ENCODE data around the gene ZSCAN4. TPM values are rescaled to one million over a fixed set of nuclear protein-coding genes. Genes with fewer than 3 reads are reported as not detected.
A peak's percentile ranks its signal among the peaks of the same experiment; 100 is the strongest.

The ZSCAN4 gene
- total and polyA plus RNA-seq, 2 experiments from 2014 or later = not detected

GRCh38 chr19:57632987-57633831 is 35.5 kb upstream of the ZSCAN4 start, which contains the start of gene ZNF211:
ZNF211 (plus strand) TSS chr19:57633168; CDS start chr19:57633347, 179 bp downstream.
- TF ChIP-seq EZH2 (IDR thresholded peaks at IDR 0.05; ENCODE audit: borderline replicate concordance) (no peak), EZH2phosphoT487 (IDR thresholded peaks at IDR 0.05; ENCODE audit: low read depth, severe bottlenecking, unreplicated experiment) (no peak), CTCF (IDR thresholded peaks at IDR 0.05; ENCODE audit: poor library complexity) (no peak)
- H3K27me3 ChIP-seq = no peaks in the 10 kb centered on the region
- peak within 1 kb of the TSS; percentile 81 for H3K27ac ChIP-seq
- peak within 1 kb of the TSS; percentile 94 for H2AFZ ChIP-seq
- H3K4me2 ChIP-seq = peak within 1 kb of the TSS; percentile 93
- no peaks in the 10 kb centered on the region for H3K9me2 ChIP-seq (replicated peaks; ENCODE audit: insufficient read depth)
- peaks cover 9% of the 10 kb centered on the region for H3K4me1 ChIP-seq (ENCODE audit: insufficient read depth)
- H3K9me3 ChIP-seq (ENCODE audit: low read depth) = peaks cover 20% of the 10 kb centered on the region
- H4K20me1 ChIP-seq (ENCODE audit: insufficient read depth, poor library complexity, severe bottlenecking) = no peaks in the 10 kb centered on the region
- peaks cover 16% of the 10 kb centered on the region for H3K36me3 ChIP-seq (replicated peaks; ENCODE audit: insufficient read depth, low read depth)
- peak within 1 kb of the TSS; percentile 88 for H3K4me3 ChIP-seq
- peaks cover 46% of the 10 kb centered on the region for H3K79me2 ChIP-seq
- 4% methylated on average over 51 of the region's 59 CpGs for WGBS (ENCODE audit: low lambda C conversion rate, missing lambda C conversion rate)
- DNase-seq (ENCODE audit: low spot score) = peak; percentile 98

- Histone ChIP-seq H3K36me3 (replicated peaks; ENCODE audit: insufficient read depth, low read depth) (peaks cover 16% of the 10 kb centered on the region), H3K4me1 (ENCODE audit: insufficient read depth) (peaks cover 9% of the 10 kb centered on the region), H3K4me3 (peak overlapping the region; percentile 88), H3K79me2 (peaks cover 49% of the 10 kb centered on the region), H3K27me3 (no peaks in the 10 kb centered on the region), H4K20me1 (ENCODE audit: insufficient read depth, poor library complexity, severe bottlenecking) (no peaks in the 10 kb centered on the region), H3K27ac (peak overlapping the region; percentile 81), H3K4me2 (peak overlapping the region; percentile 93), H2AFZ (peak overlapping the region; percentile 94), H3K9me3 (ENCODE audit: low read depth) (peaks cover 21% of the 10 kb centered on the region), H3K9me2 (replicated peaks; ENCODE audit: insufficient read depth) (no peaks in the 10 kb centered on the region)
- 56% methylated on average over 6 of the region's 6 CpGs for WGBS (ENCODE audit: low lambda C conversion rate, missing lambda C conversion rate)
- TF ChIP-seq CTCF (IDR thresholded peaks at IDR 0.05; ENCODE audit: poor library complexity) = no peak
- no peak for TF ChIP-seq EZH2 (IDR thresholded peaks at IDR 0.05; ENCODE audit: borderline replicate concordance)
- TF ChIP-seq EZH2phosphoT487 (IDR thresholded peaks at IDR 0.05; ENCODE audit: low read depth, severe bottlenecking, unreplicated experiment) = no peak
- no peak for DNase-seq (ENCODE audit: low spot score)
Observed at GRCh38 chr19:57633832-57634131, 35.0 kb upstream of the ZSCAN4 start.

- no peak overlapping the region for H3K4me3 ChIP-seq
- H3K27ac ChIP-seq = no peak overlapping the region
- H3K36me3 ChIP-seq (replicated peaks; ENCODE audit: insufficient read depth, low read depth) = peaks cover 26% of the 10 kb centered on the region
- H4K20me1 ChIP-seq (ENCODE audit: insufficient read depth, poor library complexity, severe bottlenecking) = no peaks in the 10 kb centered on the region
- no peak for DNase-seq (ENCODE audit: low spot score)
- TF ChIP-seq CTCF (IDR thresholded peaks at IDR 0.05; ENCODE audit: poor library complexity) (no peak), EZH2 (IDR thresholded peaks at IDR 0.05; ENCODE audit: borderline replicate concordance) (no peak), EZH2phosphoT487 (IDR thresholded peaks at IDR 0.05; ENCODE audit: low read depth, severe bottlenecking, unreplicated experiment) (no peak)
- WGBS (ENCODE audit: low lambda C conversion rate, missing lambda C conversion rate) = 98% methylated on average over 4 of the region's 4 CpGs
- no peaks in the 10 kb centered on the region for H3K9me2 ChIP-seq (replicated peaks; ENCODE audit: insufficient read depth)
- H2AFZ ChIP-seq = no peak overlapping the region
- H3K79me2 ChIP-seq = peaks cover 51% of the 10 kb centered on the region
- H3K27me3 ChIP-seq = no peaks in the 10 kb centered on the region
- H3K4me1 ChIP-seq (ENCODE audit: insufficient read depth) = peaks cover 9% of the 10 kb centered on the region
- peaks cover 39% of the 10 kb centered on the region for H3K9me3 ChIP-seq (ENCODE audit: low read depth)
- H3K4me2 ChIP-seq = no peak overlapping the region
Observed at GRCh38 chr19:57637379-57637778, 31.4 kb upstream of the ZSCAN4 start.
